Neural progenitor cell (in vitro differentiated cells): ENCODE data around the gene GVQW3. TPM values are rescaled to one million over a fixed set of nuclear protein-coding genes. Genes with fewer than 3 reads are reported as not detected.

Experiments used
- DNase-seq: peaks from one replicate; pipeline ENCODE4 v3.0.0-alpha.2; 2016; ENCODE audit warnings: low spot score
- H2AFZ ChIP-seq: fragments of 200-600 bp; sonication (generic); replicated peaks from 2 replicates; pipeline ENCODE4 v1.6.1; 2016; ENCODE audit warnings: antibody characterized with exemption
- H3F3A ChIP-seq: fragments of 200-600 bp; sonication (generic); 2 replicates; pipeline ENCODE4 v1.6.1; 2016; ENCODE audit warnings: antibody characterized with exemption, low read depth
- H3K27ac ChIP-seq: fragments of 200-600 bp; sonication (generic); 2 replicates; pipeline ENCODE4 v1.5.1; 2016; ENCODE audit warnings: mild to moderate bottlenecking
- H3K27me3 ChIP-seq: fragments of 200-600 bp; sonication (generic); 2 replicates; pipeline ENCODE4 v1.6.1; 2016; ENCODE audit warnings: mild to moderate bottlenecking, moderate library complexity
- H3K36me3 ChIP-seq: fragments of 200-600 bp; sonication (generic); 2 replicates; pipeline ENCODE4 v1.5.1; 2016
- H3K4me1 ChIP-seq: fragments of 200-600 bp; sonication (generic); 2 replicates; pipeline ENCODE4 v1.6.1; 2016; ENCODE audit warnings: mixed run types
- H3K4me2 ChIP-seq: fragments of 200-600 bp; sonication (generic); 2 replicates; pipeline ENCODE4 v1.6.1; 2016
- H3K4me3 ChIP-seq: fragments of 200-600 bp; sonication (generic); 2 replicates; pipeline ENCODE4 v1.5.1; 2016
- H3K79me2 ChIP-seq: fragments of 200-600 bp; sonication (generic); 2 replicates; pipeline ENCODE4 v1.6.1; 2016; ENCODE audit warnings: low read depth
- H3K9ac ChIP-seq: fragments of 200-600 bp; sonication (generic); 2 replicates; pipeline ENCODE4 v1.6.1; 2016
- H3K9me3 ChIP-seq: fragments of 200-600 bp; sonication (generic); 2 replicates; pipeline ENCODE4 v1.5.1; 2016; ENCODE audit warnings: low read depth
- H4K20me1 ChIP-seq: fragments of 200-600 bp; sonication (generic); 2 replicates; pipeline ENCODE4 v1.6.1; 2016; ENCODE audit warnings: low read depth
- H3K27ac Mint-ChIP-seq: 3 replicates; pipeline ENCODE4 v1.8.0; 2021; ENCODE audit warnings: mixed read lengths
- H3K27me3 Mint-ChIP-seq: 2 replicates; pipeline ENCODE4 v1.8.0; 2022; ENCODE audit warnings: low read depth, mild to moderate bottlenecking, inconsistent platforms, moderate library complexity, mixed read lengths; ENCODE audit not compliant: insufficient read depth
- H3K36me3 Mint-ChIP-seq: 3 replicates; pipeline ENCODE4 v1.8.0; 2021; ENCODE audit warnings: mixed read lengths
- H3K4me1 Mint-ChIP-seq: 3 replicates; pipeline ENCODE4 v1.8.0; 2021; ENCODE audit warnings: mixed read lengths
- H3K4me3 Mint-ChIP-seq: 3 replicates; pipeline ENCODE4 v1.8.0; 2021; ENCODE audit warnings: mild to moderate bottlenecking, moderate library complexity, mixed read lengths
- H3K9me3 Mint-ChIP-seq: 3 replicates; pipeline ENCODE4 v1.8.0; 2020; ENCODE audit warnings: mixed read lengths
- EZH2 ChIP-seq: fragments of 200-600 bp; sonication (generic); IDR thresholded peaks from 2 replicates; pipeline ENCODE4 v1.6.1; 2017; ENCODE audit warnings: antibody characterized with exemption, mild to moderate bottlenecking, moderate library complexity
- EZH2phosphoT487 ChIP-seq: fragments of 200-600 bp; sonication (generic); IDR thresholded peaks from 2 replicates; pipeline ENCODE4 v1.6.1; 2017; ENCODE audit warnings: antibody characterized with exemption
- total RNA-seq: library from RNA; depleted of rRNA; stranded (reverse); fragments of >200 nt; gene quantifications from 2 replicates; pipeline ENCODE4 v1.2.3, GENCODE V29; 2015; ENCODE audit warnings: low replicate concordance
- TF ChIP-seq, protein P1 (sequence below): fragments of 200-600 bp; sonication (generic); IDR thresholded peaks from 2 replicates; pipeline ENCODE4 v1.5.1; 2017; ENCODE audit warnings: antibody characterized with exemption, mild to moderate bottlenecking

Gene GVQW3
- total RNA-seq, 1 donor from 2014 or later: 15.2 TPM

DNA sequence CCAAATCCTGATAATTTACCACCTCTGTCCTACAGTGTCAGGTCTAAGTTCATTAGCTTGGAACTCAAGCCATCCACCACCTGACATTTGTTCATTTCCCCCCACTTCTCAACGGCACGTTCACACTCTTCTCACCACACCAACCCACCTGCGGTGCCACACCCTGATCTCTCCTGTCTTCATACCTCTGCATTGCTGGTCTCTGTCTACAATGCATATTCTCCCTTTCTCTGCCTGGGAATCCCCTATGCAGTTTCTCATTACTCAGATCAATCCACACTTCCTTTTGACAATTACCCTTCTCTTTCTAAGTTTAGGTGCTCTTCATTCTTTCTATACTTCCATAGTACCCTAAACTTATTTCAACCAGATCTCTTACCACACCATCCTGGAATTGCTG lies 43.3 kb downstream of the GVQW3 start:
- H3K4me1 Mint-ChIP-seq: no peaks in the 10 kb centered on the region
- Histone ChIP-seq H3F3A (no peaks in the 10 kb centered on the region), H3K4me1 (peaks cover 3% of the 10 kb centered on the region), H3K27ac (no peak overlapping the region), H2AFZ (no peak overlapping the region), H3K9me3 (no peaks in the 10 kb centered on the region), H3K27me3 (no peaks in the 10 kb centered on the region), H3K4me2 (no peak overlapping the region), H3K9ac (no peak overlapping the region), H4K20me1 (no peaks in the 10 kb centered on the region), H3K36me3 (no peaks in the 10 kb centered on the region), H3K4me3 (no peak overlapping the region), H3K79me2 (no peaks in the 10 kb centered on the region)
- no peaks in the 10 kb centered on the region for H3K9me3 Mint-ChIP-seq
- no peak for TF ChIP-seq EZH2
- DNase-seq: no peak
- no peaks in the 10 kb centered on the region for H3K36me3 Mint-ChIP-seq
- no peak overlapping the region for H3K4me3 Mint-ChIP-seq
- H3K27ac Mint-ChIP-seq: no peak overlapping the region
- H3K27me3 Mint-ChIP-seq: peaks cover 2% of the 10 kb centered on the region

DNA sequence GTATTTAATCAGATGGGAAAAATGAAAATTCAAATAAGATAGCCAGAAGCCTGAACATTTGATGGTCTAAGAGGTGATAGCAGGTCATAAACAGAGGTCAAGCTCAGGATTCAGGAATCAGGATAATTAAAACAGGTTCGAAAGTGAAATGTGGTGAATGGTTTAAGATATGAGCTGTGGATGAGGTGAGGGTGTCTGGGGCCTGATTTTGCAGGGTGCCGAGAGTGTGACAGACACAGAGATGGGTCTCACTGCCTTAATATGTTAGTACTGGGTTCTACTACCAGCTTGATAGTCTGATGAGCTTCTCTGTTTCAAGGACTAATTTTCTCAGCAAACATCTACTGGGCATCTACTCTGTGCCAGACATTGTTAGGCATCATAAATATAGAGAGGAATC lies 43.8 kb downstream of the GVQW3 start:
- Mint-ChIP-seq H3K4me3 (no peak overlapping the region), H3K27me3 (peaks cover 2% of the 10 kb centered on the region), H3K36me3 (no peaks in the 10 kb centered on the region), H3K4me1 (no peaks in the 10 kb centered on the region), H3K9me3 (no peaks in the 10 kb centered on the region), H3K27ac (no peak overlapping the region)
- Histone ChIP-seq H3K79me2 (no peaks in the 10 kb centered on the region), H3K4me2 (no peak overlapping the region), H2AFZ (no peak overlapping the region), H3K4me3 (no peak overlapping the region), H3K27me3 (no peaks in the 10 kb centered on the region), H3K27ac (no peak overlapping the region), H4K20me1 (no peaks in the 10 kb centered on the region), H3K9me3 (no peaks in the 10 kb centered on the region), H3F3A (no peaks in the 10 kb centered on the region), H3K36me3 (no peaks in the 10 kb centered on the region), H3K4me1 (peaks cover 3% of the 10 kb centered on the region), H3K9ac (no peak overlapping the region)
- no peak for TF ChIP-seq EZH2
- TF ChIP-seq, protein P1, sequence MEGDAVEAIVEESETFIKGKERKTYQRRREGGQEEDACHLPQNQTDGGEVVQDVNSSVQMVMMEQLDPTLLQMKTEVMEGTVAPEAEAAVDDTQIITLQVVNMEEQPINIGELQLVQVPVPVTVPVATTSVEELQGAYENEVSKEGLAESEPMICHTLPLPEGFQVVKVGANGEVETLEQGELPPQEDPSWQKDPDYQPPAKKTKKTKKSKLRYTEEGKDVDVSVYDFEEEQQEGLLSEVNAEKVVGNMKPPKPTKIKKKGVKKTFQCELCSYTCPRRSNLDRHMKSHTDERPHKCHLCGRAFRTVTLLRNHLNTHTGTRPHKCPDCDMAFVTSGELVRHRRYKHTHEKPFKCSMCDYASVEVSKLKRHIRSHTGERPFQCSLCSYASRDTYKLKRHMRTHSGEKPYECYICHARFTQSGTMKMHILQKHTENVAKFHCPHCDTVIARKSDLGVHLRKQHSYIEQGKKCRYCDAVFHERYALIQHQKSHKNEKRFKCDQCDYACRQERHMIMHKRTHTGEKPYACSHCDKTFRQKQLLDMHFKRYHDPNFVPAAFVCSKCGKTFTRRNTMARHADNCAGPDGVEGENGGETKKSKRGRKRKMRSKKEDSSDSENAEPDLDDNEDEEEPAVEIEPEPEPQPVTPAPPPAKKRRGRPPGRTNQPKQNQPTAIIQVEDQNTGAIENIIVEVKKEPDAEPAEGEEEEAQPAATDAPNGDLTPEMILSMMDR: no peak
- no peak for TF ChIP-seq EZH2phosphoT487
- no peak for DNase-seq

DNA sequence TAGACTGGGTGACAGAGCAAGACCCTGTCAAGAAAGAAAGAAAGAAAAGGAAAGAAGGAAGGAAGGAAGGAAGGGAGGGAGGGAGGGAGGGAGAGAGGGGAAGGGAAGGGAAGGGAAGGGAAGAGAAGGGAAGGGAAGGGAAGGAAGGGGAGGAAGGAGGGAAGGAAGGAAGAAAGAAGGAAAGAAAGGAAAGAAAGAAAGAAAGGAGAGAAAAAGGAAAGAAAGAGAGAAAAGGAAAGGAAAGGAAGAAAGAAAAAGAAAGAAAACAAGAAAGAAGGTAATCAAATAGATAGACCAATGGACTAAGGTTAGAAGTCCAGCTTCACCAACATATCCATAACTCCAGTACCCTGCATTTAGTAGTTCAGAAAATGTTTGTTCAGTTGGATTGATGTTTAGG lies 45.5 kb downstream of the GVQW3 start:
- no peak for DNase-seq
- Histone ChIP-seq H3K4me3 (no peak overlapping the region), H3K36me3 (no peaks in the 10 kb centered on the region), H3K79me2 (no peaks in the 10 kb centered on the region), H3K4me2 (no peak overlapping the region), H3F3A (no peaks in the 10 kb centered on the region), H4K20me1 (no peaks in the 10 kb centered on the region), H3K27me3 (no peaks in the 10 kb centered on the region), H2AFZ (no peak overlapping the region), H3K9ac (no peak overlapping the region), H3K4me1 (peaks cover 3% of the 10 kb centered on the region), H3K27ac (no peak overlapping the region), H3K9me3 (no peaks in the 10 kb centered on the region)
- Mint-ChIP-seq H3K4me1 (no peaks in the 10 kb centered on the region), H3K27ac (no peak overlapping the region), H3K9me3 (no peaks in the 10 kb centered on the region), H3K27me3 (peaks cover 2% of the 10 kb centered on the region), H3K36me3 (no peaks in the 10 kb centered on the region), H3K4me3 (no peak overlapping the region)
- TF ChIP-seq EZH2 (no peak), EZH2phosphoT487 (no peak)
- TF ChIP-seq, protein P1: no peak

DNA sequence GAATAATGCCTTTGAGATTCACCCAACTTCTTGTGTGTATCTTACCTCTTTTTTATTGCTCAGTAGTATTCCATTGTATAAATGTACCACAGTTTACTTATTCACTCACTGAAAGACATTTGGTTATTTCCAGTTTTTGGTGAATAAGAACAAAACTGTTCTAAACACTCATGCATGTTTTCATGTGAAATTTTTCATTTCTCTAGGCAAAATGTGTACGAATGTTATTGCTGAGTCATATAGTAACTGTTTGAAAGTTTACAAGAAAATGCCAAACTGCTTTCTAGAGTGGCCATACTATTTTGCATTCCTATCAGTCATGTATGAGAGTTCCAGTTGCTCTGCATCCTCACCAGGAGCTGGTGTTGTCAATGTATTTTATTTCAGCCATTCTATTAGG lies 54.9 kb downstream of the GVQW3 start:
- Histone ChIP-seq H3K9me3 (no peaks in the 10 kb centered on the region), H3K79me2 (no peaks in the 10 kb centered on the region), H3K27me3 (no peaks in the 10 kb centered on the region), H3K36me3 (no peaks in the 10 kb centered on the region), H4K20me1 (no peaks in the 10 kb centered on the region), H3F3A (no peaks in the 10 kb centered on the region), H3K4me1 (no peaks in the 10 kb centered on the region), H3K9ac (no peak overlapping the region), H3K27ac (no peak overlapping the region), H3K4me2 (no peak overlapping the region), H2AFZ (no peak overlapping the region), H3K4me3 (no peak overlapping the region)
- TF ChIP-seq EZH2 (no peak), EZH2phosphoT487 (no peak)
- TF ChIP-seq, protein P1: no peak
- Mint-ChIP-seq H3K9me3 (no peaks in the 10 kb centered on the region), H3K4me1 (no peaks in the 10 kb centered on the region), H3K36me3 (peaks cover 13% of the 10 kb centered on the region), H3K4me3 (no peak overlapping the region), H3K27me3 (no peaks in the 10 kb centered on the region), H3K27ac (no peak overlapping the region)
- DNase-seq: no peak
